Aorta (tissue), 5 donors: ENCODE measurements around the gene RGS17. TPM values are rescaled to one million over a fixed set of nuclear protein-coding genes. Genes with fewer than 3 reads are reported as not detected.
A peak's percentile ranks its signal among the peaks of the same experiment; 100 is the strongest.

Experiments
- ATAC-seq: fragments of 200-7000 bp; cut with Tn5 transposase; one replicate; pipeline ENCODE4 v1.9.1; 2022; ENCODE audit warnings: moderate library complexity; ENCODE audit not compliant: low FRiP score
- DNase-seq, 2 donors: peaks; one replicate each; pipeline ENCODE4 v3.0.0-alpha.2; 2020
- H3K27ac ChIP-seq, 2 donors: one replicate each; pipeline ENCODE4 v1.5.1; 2013; ENCODE audit warnings: low read length in 2 of 2, mild to moderate bottlenecking in 2 of 2, moderate library complexity in 2 of 2, control low read depth in 1 of 2, inconsistent platforms in 1 of 2, low read depth in 1 of 2
- H3K27me3 ChIP-seq, 2 donors: one replicate each; pipeline ENCODE4 v1.6.1; 2013; ENCODE audit warnings: control low read depth in 1 of 2, low read length in 1 of 2, mild to moderate bottlenecking in 1 of 2, moderate library complexity in 1 of 2; ENCODE audit not compliant: insufficient read depth in 2 of 2, control insufficient read depth in 1 of 2
- H3K36me3 ChIP-seq, 2 donors: one replicate each; pipeline ENCODE4 v1.6.1; 2013; ENCODE audit warnings: control low read depth in 1 of 2, low read length in 1 of 2, mild to moderate bottlenecking in 1 of 2; ENCODE audit not compliant: insufficient read depth in 2 of 2, control insufficient read depth in 1 of 2
- H3K4me1 ChIP-seq, 2 donors: one replicate each; pipeline ENCODE4 v1.6.1; 2013; ENCODE audit warnings: low read length in 2 of 2, control low read depth in 1 of 2, mild to moderate bottlenecking in 1 of 2, moderate library complexity in 1 of 2; ENCODE audit not compliant: insufficient read depth in 2 of 2, control insufficient read depth in 1 of 2
- H3K4me3 ChIP-seq, 2 donors: one replicate each; pipeline ENCODE4 v1.5.1; 2013; ENCODE audit warnings: low read length in 2 of 2, control low read depth in 1 of 2, mild to moderate bottlenecking in 1 of 2
- H3K9me3 ChIP-seq: one replicate; pipeline ENCODE4 v1.6.1; 2013; ENCODE audit warnings: mild to moderate bottlenecking, low read length; ENCODE audit not compliant: control insufficient read depth
- WGBS, 2 donors: extraction: QIAGEN DNeasy Blood & Tissue Kit; methylation state at CpG; one replicate each; pipeline ENCODE4 v1.1.7; 2013; 5-methylcytosine and 5-hydroxymethylcytosine counted together
- intact Hi-C, 2 donors: fragments of 100-400 bp; cut with DNase I; formaldehyde crosslinking; loops; one replicate each; pipeline versions ENCODE4 v1.14.2 to v1.15.0; 2022
- long read RNA-seq, 2 donors: library from polyadenylated mRNA; unstranded; transcript quantifications; one replicate each; pipeline ENCODE4 v2.0.0, GENCODE V29; 2020 to 2021
- polyA plus RNA-seq, 2 donors: library from polyadenylated mRNA; stranded (reverse); fragments of 200-250 nt; gene quantifications; one replicate each; pipeline ENCODE4 v1.2.3, GENCODE V29; 2013
- total RNA-seq, 2 donors: library from RNA; stranded (reverse); fragmentation: NEBNext Ultra II Directional; extraction: Animal tissue kit (Norgen Biotek cat#: 25700); gene quantifications; one replicate each; pipeline ENCODE4 v1.2.1, GENCODE V29; 2021
- donor health status: healthy with polysubstance abuse.
- donor health status: Bipolar disorder and iron deficiency.
- donor health status: DM: no; HTN: no; CAD: no.
- donor health status: DM: no; HTN: no; CAD: no.
- donor health status: DM: yes; HTN: yes; CAD: no.

The RGS17 gene, protein sequence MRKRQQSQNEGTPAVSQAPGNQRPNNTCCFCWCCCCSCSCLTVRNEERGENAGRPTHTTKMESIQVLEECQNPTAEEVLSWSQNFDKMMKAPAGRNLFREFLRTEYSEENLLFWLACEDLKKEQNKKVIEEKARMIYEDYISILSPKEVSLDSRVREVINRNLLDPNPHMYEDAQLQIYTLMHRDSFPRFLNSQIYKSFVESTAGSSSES
- 1 to 10 TPM; 2.2 to 3.2 TPM for total RNA-seq
- 1 to 10 TPM; 2.3 to 2.8 TPM for polyA plus RNA-seq
- long read RNA-seq, donor 1, partial matches to known transcripts, result 0 of 4 reads
- long read RNA-seq, donor 1, other reads (novel, unspliced or antisense), result 2 of 4 reads
- long read RNA-seq, donor 2, partial matches to known transcripts, result 0 of 2 reads
- long read RNA-seq, donor 2, other reads (novel, unspliced or antisense), result 2 of 2 reads

DNA sequence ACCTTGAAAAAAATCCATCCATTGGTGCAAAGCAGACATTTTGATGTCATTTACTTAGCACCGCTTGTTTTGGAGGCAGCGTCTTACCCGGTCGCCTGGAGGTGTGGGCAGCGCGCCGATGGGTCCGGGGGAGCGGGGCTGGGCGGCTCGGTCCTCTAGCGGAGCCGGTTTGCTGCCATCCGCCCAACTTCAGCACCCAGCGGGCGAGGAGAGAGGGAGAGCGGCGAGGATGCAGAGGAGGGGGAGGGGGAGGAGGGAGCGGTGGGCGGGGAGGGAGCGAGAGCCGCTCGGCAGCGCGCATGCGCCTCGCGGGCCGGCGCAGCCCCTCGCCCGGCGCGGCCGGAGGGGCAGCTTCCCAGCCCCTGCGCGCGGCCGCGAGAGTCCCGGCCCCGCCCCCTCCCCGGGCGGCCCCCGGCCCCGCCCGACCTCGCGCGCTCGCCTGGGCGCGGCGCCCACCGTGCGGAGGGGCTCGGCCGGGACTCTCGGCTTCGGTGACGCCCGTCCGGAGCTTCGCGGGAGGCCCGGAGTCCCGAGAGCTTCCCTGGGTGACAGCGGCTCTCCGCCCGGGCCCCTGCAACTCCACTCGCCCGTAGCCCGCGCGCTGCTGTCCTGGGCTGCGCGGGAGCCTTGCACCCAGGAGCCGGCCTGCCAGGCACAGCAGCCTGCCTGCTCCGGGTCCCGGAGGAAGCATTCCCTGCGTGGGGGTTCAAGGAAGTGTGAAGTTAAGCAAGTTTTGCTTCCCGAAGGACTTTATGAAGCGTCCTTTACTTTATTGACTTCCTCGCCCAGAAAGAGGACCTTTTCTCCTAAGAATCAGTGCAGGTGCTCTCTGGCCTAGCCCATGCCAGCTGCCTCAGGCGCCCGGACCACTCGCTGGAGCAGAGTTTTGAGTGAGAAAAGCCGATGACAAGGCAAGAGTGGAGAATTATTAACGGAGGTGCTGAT lies at the start of gene RGS17:
Gene RGS17 (minus strand): TSS at position 246 of the 945 bp plus-strand sequence. CDS start 87,264 bp downstream, outside the sequence.
- H3K4me3 ChIP-seq, result peak within 1 kb of the TSS; percentile 92 to 94
- no peaks in the 10 kb centered on the region for H3K27me3 ChIP-seq
- intact Hi-C loops, result no loop called here
- no peaks in the 10 kb centered on the region for H3K9me3 ChIP-seq
- peak; percentile 86 for ATAC-seq
- no peaks in the 10 kb centered on the region for H3K36me3 ChIP-seq
- peak within 1 kb of the TSS in 1 of 2 donors; percentile 78 for H3K27ac ChIP-seq
- WGBS, 2 donors, result 1 to 2% methylated on average over 45 to 89 of the region's 89 CpGs
- no peaks in the 10 kb centered on the region for H3K4me1 ChIP-seq
- DNase-seq, result peak; percentile 78 to 89

DNA sequence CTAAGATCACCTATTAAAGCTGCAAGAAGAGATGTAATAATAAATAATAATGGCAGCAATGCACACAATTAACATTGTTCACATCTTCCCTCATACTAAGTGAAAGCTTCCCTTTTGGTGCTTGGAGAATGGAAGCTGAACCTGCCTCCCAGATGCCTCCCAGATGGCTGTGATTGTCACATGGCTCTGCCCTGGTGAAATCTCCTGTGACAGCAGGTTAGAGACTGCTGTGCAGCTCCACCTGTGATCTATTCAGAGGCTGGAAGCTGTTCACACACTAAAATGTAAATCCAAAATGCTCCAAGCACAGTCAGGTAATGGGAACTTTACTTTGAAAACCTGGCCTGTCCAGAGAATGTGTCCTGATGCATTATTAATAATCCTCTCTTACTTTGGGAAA lies 41.7 kb upstream of the RGS17 start:
- Histone ChIP-seq H3K4me3 (no peak overlapping the region), H3K4me1 (no peaks in the 10 kb centered on the region), H3K36me3 (no peaks in the 10 kb centered on the region), H3K9me3 (peaks cover 2% of the 10 kb centered on the region), H3K27ac (no peak overlapping the region), H3K27me3 (no peaks in the 10 kb centered on the region)
- DNase-seq (no peak), ATAC-seq (no peak)
- intact Hi-C loops, result no loop called here

DNA sequence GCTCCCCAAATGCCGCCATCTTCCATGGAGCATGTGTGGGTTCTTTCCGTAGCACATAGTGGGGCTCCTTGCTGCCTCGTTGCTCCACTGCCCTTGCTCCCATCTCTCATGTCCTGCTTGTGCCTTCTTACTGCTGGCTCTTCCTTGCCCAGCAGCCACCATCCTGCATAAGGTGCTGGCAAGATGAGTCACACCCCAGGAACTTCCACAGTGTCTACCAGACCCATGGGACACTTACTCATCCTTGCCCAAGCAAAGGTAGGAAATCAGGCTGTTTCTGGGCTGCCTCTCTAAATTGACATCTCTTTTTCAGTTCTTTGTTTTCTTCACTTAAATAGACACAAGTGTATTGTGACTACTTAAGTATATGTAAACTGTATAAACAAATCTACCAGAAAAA lies 39.4 kb upstream of the RGS17 start:
- no peak overlapping the region for H3K4me3 ChIP-seq
- no peaks in the 10 kb centered on the region for H3K9me3 ChIP-seq
- no peaks in the 10 kb centered on the region for H3K4me1 ChIP-seq
- DNase-seq (no peak), ATAC-seq (no peak)
- H3K27ac ChIP-seq, result no peak overlapping the region
- H3K36me3 ChIP-seq, result no peaks in the 10 kb centered on the region
- intact Hi-C loops, result no loop called here
- no peaks in the 10 kb centered on the region for H3K27me3 ChIP-seq
- WGBS, 2 donors, result 55 to 85% methylated on average over 3 of the region's 3 CpGs

DNA sequence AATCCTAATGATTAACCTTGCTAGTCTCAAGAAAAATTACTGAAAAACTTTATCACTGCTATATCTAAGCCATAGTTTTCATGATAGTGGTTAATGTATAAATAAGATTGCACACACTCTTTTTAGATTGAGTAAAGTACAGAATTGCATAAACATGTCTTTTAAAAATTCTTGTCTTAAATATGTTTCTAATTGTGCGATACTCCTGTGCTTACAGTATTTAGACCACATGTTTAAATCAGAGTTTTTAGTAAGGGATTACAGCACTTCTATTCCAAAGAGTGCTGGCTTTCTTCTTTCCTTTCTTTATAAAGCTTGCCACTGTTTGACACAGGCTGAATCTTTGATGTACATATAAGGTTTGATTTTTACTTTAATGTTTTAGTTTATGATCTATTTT lies 36.8 kb upstream of the RGS17 start:
- Histone ChIP-seq H3K27ac (no peak overlapping the region), H3K27me3 (no peaks in the 10 kb centered on the region), H3K4me1 (no peaks in the 10 kb centered on the region), H3K36me3 (no peaks in the 10 kb centered on the region), H3K4me3 (no peak overlapping the region), H3K9me3 (no peaks in the 10 kb centered on the region)
- intact Hi-C loops, result no loop called here
- DNase-seq (no peak), ATAC-seq (no peak)
- WGBS, 2 donors, result 90 to 91% methylated on average over 1 of the region's 1 CpG

DNA sequence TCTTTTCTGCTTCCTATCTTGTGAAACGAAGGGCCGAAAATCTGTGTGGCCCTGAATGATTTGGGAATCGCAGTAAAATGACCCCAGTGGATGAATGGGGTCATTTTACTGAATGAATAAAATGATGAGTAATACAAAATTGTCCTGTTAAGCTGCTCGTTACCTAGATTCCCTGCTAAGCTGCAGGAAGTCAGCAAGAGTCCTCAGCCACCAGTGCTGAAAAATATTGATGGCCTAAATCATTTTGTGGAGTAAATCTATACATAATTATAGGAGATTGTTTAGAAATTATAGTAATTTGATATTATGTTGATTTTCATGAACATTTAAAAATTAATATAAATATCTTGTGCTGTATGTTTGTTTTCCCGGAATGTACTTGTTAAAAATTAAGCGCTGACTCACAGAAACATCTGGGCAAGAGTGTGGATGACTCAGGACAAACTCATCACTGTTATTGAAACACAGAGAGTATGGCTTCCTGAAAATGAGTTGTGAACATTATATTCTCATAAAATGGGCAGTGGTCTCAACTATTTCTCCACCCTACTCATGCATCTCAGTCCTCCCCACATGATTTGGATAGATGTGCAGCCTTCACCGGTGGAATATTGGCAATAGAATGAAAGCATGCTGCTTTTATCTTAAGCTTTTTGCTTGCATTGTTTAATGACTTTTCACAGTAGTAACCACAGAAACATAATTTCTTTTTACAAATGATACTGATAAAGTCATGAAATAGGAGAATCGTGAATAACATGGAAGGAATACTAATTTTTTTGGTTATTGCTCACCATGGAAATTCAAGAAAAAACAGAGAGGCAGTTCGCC lies 36.2 kb upstream of the RGS17 start:
- Histone ChIP-seq H3K36me3 (no peaks in the 10 kb centered on the region), H3K27ac (peak overlapping the region in 1 of 2 donors; percentile 28), H3K4me1 (no peaks in the 10 kb centered on the region), H3K9me3 (no peaks in the 10 kb centered on the region), H3K4me3 (no peak overlapping the region), H3K27me3 (no peaks in the 10 kb centered on the region)
- WGBS, 2 donors, result 78 to 82% methylated on average over 9 of the region's 9 CpGs
- intact Hi-C loops, result no loop called here
- ATAC-seq (no peak), DNase-seq (no peak)

DNA sequence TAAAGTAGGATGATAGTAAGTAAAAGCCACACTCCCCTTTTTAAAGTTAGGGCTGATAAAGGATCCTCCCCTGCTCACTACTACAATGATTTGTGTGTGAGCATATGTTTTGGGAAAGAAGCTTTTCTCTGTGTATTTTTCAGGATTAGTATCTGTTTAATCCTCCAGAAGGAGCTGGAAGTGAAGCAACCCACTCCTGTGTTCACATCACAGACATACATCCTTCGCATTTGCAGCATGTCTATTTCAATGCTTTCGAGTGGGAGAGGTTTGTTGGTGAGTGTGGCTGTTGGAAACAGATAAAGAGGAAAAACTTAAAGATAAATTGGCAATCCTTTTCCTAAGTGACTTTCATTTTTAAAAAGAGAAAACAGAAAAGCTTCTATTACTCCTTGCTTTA lies 31.6 kb upstream of the RGS17 start:
- Histone ChIP-seq H3K4me1 (no peaks in the 10 kb centered on the region), H3K36me3 (no peaks in the 10 kb centered on the region), H3K27ac (no peak overlapping the region), H3K4me3 (no peak overlapping the region), H3K9me3 (no peaks in the 10 kb centered on the region), H3K27me3 (peaks cover 0 to 2% of the 10 kb centered on the region in 2 donors)
- no peak for ATAC-seq
- intact Hi-C loops, result no loop called here
- WGBS, 2 donors, result 93 to 94% methylated on average over 2 of the region's 2 CpGs
- no peak for DNase-seq

DNA sequence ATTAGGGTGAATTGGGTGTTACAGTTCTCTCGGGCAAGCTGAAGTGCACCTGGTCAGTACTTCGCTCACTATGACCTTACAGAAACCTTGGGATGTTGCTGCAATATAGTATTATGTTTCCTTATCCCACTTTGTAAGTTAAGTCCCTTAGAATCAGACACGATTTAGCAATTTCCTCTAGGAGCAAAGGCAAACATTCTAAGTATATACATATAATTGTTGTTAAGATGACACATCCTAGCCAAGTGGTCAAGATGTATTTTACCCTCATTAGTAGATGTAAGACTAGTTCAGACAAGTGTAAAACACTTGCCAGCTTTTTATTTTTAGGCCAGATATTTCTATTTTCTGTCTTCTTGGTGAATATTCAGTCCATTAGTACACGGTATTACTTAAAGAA lies 31.1 kb upstream of the RGS17 start:
- ATAC-seq (no peak), DNase-seq (no peak)
- no peaks in the 10 kb centered on the region for H3K9me3 ChIP-seq
- intact Hi-C loops, result no loop called here
- peaks cover 0 to 2% of the 10 kb centered on the region in 2 donors for H3K27me3 ChIP-seq
- no peaks in the 10 kb centered on the region for H3K36me3 ChIP-seq
- WGBS, 2 donors, result 83% methylated on average over 4 of the region's 4 CpGs
- H3K4me3 ChIP-seq, result no peak overlapping the region
- H3K27ac ChIP-seq, result no peak overlapping the region
- H3K4me1 ChIP-seq, result no peaks in the 10 kb centered on the region

DNA sequence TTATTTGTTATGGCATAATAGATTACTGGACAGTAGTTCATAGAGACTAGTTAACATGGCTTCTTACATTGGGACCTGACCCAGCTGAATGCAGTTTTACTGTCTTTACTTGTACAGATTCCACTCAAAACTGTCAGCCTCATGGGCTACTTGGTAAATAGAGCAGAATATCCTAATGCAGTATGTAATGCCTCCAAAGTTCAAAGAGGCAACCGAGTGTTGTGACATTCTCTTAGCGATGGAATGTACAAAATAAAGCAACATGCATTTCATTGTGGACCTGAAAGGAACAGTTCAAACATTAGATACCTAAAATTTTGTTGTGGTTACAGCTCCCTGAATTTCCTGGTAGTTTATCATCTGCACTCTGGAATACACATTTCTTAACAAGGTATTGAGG lies 29.1 kb upstream of the RGS17 start:
- Histone ChIP-seq H3K27ac (no peak overlapping the region), H3K36me3 (no peaks in the 10 kb centered on the region), H3K4me3 (no peak overlapping the region), H3K27me3 (peaks cover 0 to 2% of the 10 kb centered on the region in 2 donors), H3K9me3 (no peaks in the 10 kb centered on the region), H3K4me1 (no peaks in the 10 kb centered on the region)
- intact Hi-C loops, result no loop called here
- 94 to 95% methylated on average over 2 of the region's 2 CpGs for WGBS, 2 donors
- ATAC-seq, result no peak
- DNase-seq, result no peak
